ENCODE data around the gene MSLN.

DNA sequence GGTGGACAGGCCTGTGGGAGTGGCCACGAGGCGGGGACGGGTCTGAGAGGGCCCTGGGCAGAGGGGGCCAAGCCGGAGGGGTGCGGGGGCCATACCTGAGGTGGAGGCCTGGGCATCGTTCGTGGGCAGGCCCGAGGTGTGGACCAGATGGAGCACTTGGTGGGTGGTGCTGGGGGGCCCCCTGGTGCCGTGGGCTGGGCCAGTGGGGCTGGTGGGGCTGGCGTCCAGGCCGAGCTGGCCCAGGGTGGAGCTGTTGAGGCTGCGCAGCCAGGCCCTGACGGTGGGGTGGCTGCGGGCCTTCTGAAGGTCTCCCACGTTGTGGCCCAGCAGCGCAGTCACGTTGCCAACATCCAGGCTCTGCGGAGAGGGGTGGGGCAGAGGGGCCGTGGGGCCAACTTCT is 9.4 kb downstream of the MSLN start:
- TF ChIP-seq, protein P1, sequence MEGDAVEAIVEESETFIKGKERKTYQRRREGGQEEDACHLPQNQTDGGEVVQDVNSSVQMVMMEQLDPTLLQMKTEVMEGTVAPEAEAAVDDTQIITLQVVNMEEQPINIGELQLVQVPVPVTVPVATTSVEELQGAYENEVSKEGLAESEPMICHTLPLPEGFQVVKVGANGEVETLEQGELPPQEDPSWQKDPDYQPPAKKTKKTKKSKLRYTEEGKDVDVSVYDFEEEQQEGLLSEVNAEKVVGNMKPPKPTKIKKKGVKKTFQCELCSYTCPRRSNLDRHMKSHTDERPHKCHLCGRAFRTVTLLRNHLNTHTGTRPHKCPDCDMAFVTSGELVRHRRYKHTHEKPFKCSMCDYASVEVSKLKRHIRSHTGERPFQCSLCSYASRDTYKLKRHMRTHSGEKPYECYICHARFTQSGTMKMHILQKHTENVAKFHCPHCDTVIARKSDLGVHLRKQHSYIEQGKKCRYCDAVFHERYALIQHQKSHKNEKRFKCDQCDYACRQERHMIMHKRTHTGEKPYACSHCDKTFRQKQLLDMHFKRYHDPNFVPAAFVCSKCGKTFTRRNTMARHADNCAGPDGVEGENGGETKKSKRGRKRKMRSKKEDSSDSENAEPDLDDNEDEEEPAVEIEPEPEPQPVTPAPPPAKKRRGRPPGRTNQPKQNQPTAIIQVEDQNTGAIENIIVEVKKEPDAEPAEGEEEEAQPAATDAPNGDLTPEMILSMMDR (IDR thresholded peaks at IDR 0.05) = no peak
- no peak for TF ChIP-seq POLR2A (IDR thresholded peaks at IDR 0.05)

All from uterus (tissue), 2 donors.